Upper lobe of left lung (tissue), 6 donors: ENCODE data around the gene VSTM4. TPM values are rescaled to one million over a fixed set of nuclear protein-coding genes. Genes with fewer than 3 reads are reported as not detected.
A peak's percentile ranks its signal among the peaks of the same experiment; 100 is the strongest.

ENCODE experiments used
- ATAC-seq, 2 donors: fragments of 200-7000 bp; cut with Tn5 transposase; one replicate each; pipeline ENCODE4 v1.9.1; 2022; ENCODE audit warnings: mild to moderate bottlenecking in 2 of 2, moderate library complexity in 2 of 2; ENCODE audit not compliant: low FRiP score in 2 of 2
- DNase-seq, 2 donors: peaks; one replicate each; pipeline ENCODE4 v3.0.0-alpha.2; 2019 to 2020
- H3K27ac ChIP-seq, 4 donors: fragments of 200-600 bp; sonication (generic); one replicate each; pipeline ENCODE4 v1.5.1; 2016 to 2019
- H3K27me3 ChIP-seq, 4 donors: fragments of 200-600 bp; sonication (generic); one replicate each; pipeline ENCODE4 v1.5.1; 2017 to 2019
- H3K36me3 ChIP-seq, 4 donors: fragments of 200-600 bp; sonication (generic); one replicate each; pipeline ENCODE4 v1.5.1; 2016 to 2019
- H3K4me1 ChIP-seq, 4 donors: fragments of 200-600 bp; sonication (generic); one replicate each; pipeline ENCODE4 v1.5.1; 2018 to 2019
- H3K4me3 ChIP-seq, 4 donors: fragments of 200-600 bp; sonication (generic); one replicate each; pipeline ENCODE4 v1.5.1; 2017 to 2019; ENCODE audit warnings: mild to moderate bottlenecking in 2 of 4, moderate library complexity in 1 of 4
- H3K9me3 ChIP-seq, 4 donors: fragments of 200-600 bp; sonication (generic); one replicate each; pipeline ENCODE4 v1.5.1; 2018 to 2019
- CTCF ChIP-seq, 6 experiments: fragments of 450-650 bp in 4 of 6; fragments of 200-600 bp in 2 of 6; sonication (generic) in 2 of 6; IDR thresholded peaks; one replicate each; pipeline ENCODE4 v1.5.1; 2016 to 2019; ENCODE audit warnings: antibody characterized with exemption in 6 of 6
- EP300 ChIP-seq, 4 donors: sonication (generic); formaldehyde crosslinking; IDR thresholded peaks; one replicate each; pipeline ENCODE4 v1.5.1; 2017; ENCODE audit warnings: antibody characterized with exemption in 4 of 4, control low read depth in 2 of 4
- POLR2A ChIP-seq, 4 donors: fragments of 450-650 bp; IDR thresholded peaks; one replicate each; pipeline ENCODE4 v1.5.1; 2016 to 2017; ENCODE audit warnings: antibody characterized with exemption in 4 of 4, mild to moderate bottlenecking in 2 of 4
- POLR2AphosphoS5 ChIP-seq, 2 donors: sonication (generic); formaldehyde crosslinking; IDR thresholded peaks; one replicate each; pipeline ENCODE4 v1.5.1; 2017; ENCODE audit warnings: antibody characterized with exemption in 2 of 2
- WGBS, 2 donors: methylation state at CpG; one replicate each; pipeline ENCODE4 v1.1.5; 2017 to 2018; 5-methylcytosine and 5-hydroxymethylcytosine counted together
- total RNA-seq, 6 donors: library from RNA; depleted of rRNA in 4 of 6; stranded (reverse); fragments of >200 nt in 4 of 6; gene quantifications; one replicate each; pipeline versions ENCODE4 v1.1.0 to v1.2.1, GENCODE V29; 2016 to 2021
- donor health status: DM: no; HTN: no; CAD: no; lungs with moderate emphysema.
- donor health status: DM: no; HTN: yes; CAD: no; lungs with severe emphysema.

The VSTM4 gene
- total RNA-seq, 6 donors from 2014 or later = 8.5 to 24.3 (median 13.2) TPM

DNA sequence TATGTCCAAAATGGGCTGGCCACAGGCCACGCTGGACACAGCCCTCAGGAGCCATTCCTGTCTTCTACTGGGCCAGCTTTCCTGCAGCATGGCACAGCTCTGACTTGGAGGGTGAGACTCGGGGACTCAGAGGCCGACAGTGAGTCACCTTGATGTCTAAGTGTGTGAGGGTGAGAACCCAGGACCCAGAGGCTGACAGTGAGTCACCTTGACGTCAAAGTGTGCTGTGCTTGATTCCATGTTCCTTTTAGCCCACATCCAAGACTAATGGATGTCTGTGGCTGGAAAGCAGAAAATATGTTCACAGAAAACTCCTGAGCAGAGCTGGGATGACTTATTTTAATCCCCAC is 24.5 kb upstream of the VSTM4 start:
- Histone ChIP-seq H3K9me3 (no peaks in the 10 kb centered on the region), H3K27me3 (no peaks in the 10 kb centered on the region), H3K27ac (peak overlapping the region; percentile 43 to 64 (median 53)), H3K4me1 (peaks cover 0 to 19% (median 7%) of the 10 kb centered on the region in 4 donors), H3K36me3 (no peaks in the 10 kb centered on the region), H3K4me3 (no peak overlapping the region)
- DNase-seq (no peak), ATAC-seq (peak; percentile 4 to 47)
- WGBS, 2 donors = 90 to 92% methylated on average over 3 to 4 of the region's 4 CpGs
- TF ChIP-seq POLR2AphosphoS5 (IDR thresholded peaks at IDR 0.05) (no peak), EP300 (IDR thresholded peaks at IDR 0.05) (no peak)

- WGBS, 2 donors = 43 to 67% methylated on average over 6 to 8 of the region's 8 CpGs
- Histone ChIP-seq H3K9me3 (no peaks in the 10 kb centered on the region), H3K27ac (peak overlapping the region; percentile 43 to 64 (median 53)), H3K27me3 (no peaks in the 10 kb centered on the region), H3K36me3 (no peaks in the 10 kb centered on the region), H3K4me1 (peaks cover 0 to 16% (median 6%) of the 10 kb centered on the region in 4 donors), H3K4me3 (no peak overlapping the region)
- ATAC-seq (peak in 1 of 2 donors; percentile 85), DNase-seq (no peak)
- TF ChIP-seq CTCF (IDR thresholded peaks at IDR 0.05) = no peak
- TF ChIP-seq EP300 (IDR thresholded peaks at IDR 0.05) = no peak
- TF ChIP-seq POLR2AphosphoS5 (IDR thresholded peaks at IDR 0.05) = no peak
- no peak for TF ChIP-seq POLR2A (IDR thresholded peaks at IDR 0.05)
These were observed 23.9 kb upstream of the VSTM4 start for GRCh38 chr10:49139028-49139845.

DNA sequence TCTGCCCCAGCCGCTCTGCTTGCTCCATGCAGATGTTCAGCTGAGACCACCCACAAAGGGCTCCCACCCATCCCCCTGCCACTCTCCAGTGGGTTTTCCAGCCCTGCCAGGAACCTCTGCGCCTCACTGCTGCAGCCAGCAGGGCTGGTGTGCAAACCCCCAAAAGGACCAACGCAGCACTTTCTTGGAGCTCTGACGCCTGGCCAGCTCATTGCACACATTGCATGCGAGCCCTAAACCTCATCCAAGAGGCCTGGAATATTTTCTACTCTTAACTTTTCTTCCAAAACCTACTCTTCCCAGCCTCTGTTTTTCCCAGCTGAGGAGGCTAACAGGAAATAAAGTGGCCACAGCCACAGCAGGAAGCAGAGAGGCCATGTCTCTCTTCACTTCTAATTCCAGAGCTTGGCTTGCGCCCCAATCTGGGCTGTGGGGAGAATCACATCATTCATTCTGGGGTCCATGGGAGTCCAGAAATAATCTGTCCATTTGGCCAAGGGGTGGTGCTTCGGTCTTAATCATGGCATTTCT is 23.1 kb upstream of the VSTM4 start:
- WGBS, 2 donors = 82 to 94% methylated on average over 7 of the region's 7 CpGs
- Histone ChIP-seq H3K36me3 (no peaks in the 10 kb centered on the region), H3K9me3 (no peaks in the 10 kb centered on the region), H3K4me3 (no peak overlapping the region), H3K4me1 (peaks cover 0 to 14% (median 6%) of the 10 kb centered on the region in 4 donors), H3K27ac (peak overlapping the region in 3 of 4 donors; percentile 43 to 64 (median 50)), H3K27me3 (no peaks in the 10 kb centered on the region)
- ATAC-seq (peak in 1 of 2 donors; percentile 66), DNase-seq (peak in 1 of 2 donors; percentile 13)
- TF ChIP-seq CTCF (IDR thresholded peaks at IDR 0.05) (no peak), EP300 (IDR thresholded peaks at IDR 0.05) (no peak), POLR2A (IDR thresholded peaks at IDR 0.05) (no peak), POLR2AphosphoS5 (IDR thresholded peaks at IDR 0.05) (no peak)

- ATAC-seq (no peak), DNase-seq (no peak)
- no peaks in the 10 kb centered on the region for H3K36me3 ChIP-seq
- no peaks in the 10 kb centered on the region for H3K9me3 ChIP-seq
- H3K27me3 ChIP-seq = no peaks in the 10 kb centered on the region
- H3K27ac ChIP-seq = peak overlapping the region in 1 of 4 donors; percentile 62
- no peak overlapping the region for H3K4me3 ChIP-seq
- peaks cover 0 to 14% (median 6%) of the 10 kb centered on the region in 4 donors for H3K4me1 ChIP-seq
- no peak for TF ChIP-seq CTCF (IDR thresholded peaks at IDR 0.05)
- TF ChIP-seq POLR2A (IDR thresholded peaks at IDR 0.05) = no peak
- no peak for TF ChIP-seq POLR2AphosphoS5 (IDR thresholded peaks at IDR 0.05)
- no peak for TF ChIP-seq EP300 (IDR thresholded peaks at IDR 0.05)
- WGBS, 2 donors = 68 to 69% methylated on average over 1 of the region's 1 CpG
These were observed 21.2 kb upstream of the VSTM4 start for GRCh38 chr10:49136525-49136924.

GRCh38 chr10:49135575-49136313 is 20.4 kb upstream of the VSTM4 start:
- Histone ChIP-seq H3K4me3 (no peak overlapping the region), H3K4me1 (peaks cover 0 to 14% (median 6%) of the 10 kb centered on the region in 4 donors), H3K27me3 (no peaks in the 10 kb centered on the region), H3K27ac (peak overlapping the region in 3 of 4 donors; percentile 28 to 62 (median 55)), H3K9me3 (no peaks in the 10 kb centered on the region), H3K36me3 (no peaks in the 10 kb centered on the region)
- ATAC-seq (no peak), DNase-seq (no peak)
- 42 to 57% methylated on average over 9 of the region's 9 CpGs for WGBS, 2 donors
- TF ChIP-seq EP300 (IDR thresholded peaks at IDR 0.05) (peak in 1 of 4 donors; percentile 51), POLR2A (IDR thresholded peaks at IDR 0.05) (no peak), POLR2AphosphoS5 (IDR thresholded peaks at IDR 0.05) (peak in 1 of 2 donors; percentile 14), CTCF (IDR thresholded peaks at IDR 0.05) (peak in 1 of 6 experiments; percentile 5)
